B cell (primary cell): ENCODE results near the gene SH2D4B. TPM values are rescaled to one million over a fixed set of nuclear protein-coding genes. Genes with fewer than 3 reads are reported as not detected.

ENCODE experiments used
- ATAC-seq: fragments of 200-7000 bp; cut with Tn5 transposase; one replicate; pipeline ENCODE4 v1.10.0; 2021; ENCODE audit warnings: low read depth, mild to moderate bottlenecking, moderate number of reproducible peaks, moderate library complexity
- CTCF ChIA-PET: fragments of 350-600 bp; sonication (Branson Sonifier 250); formaldehyde crosslinking; loops from one replicate; lab custom pipeline; 2021; ENCODE audit warnings: antibody characterized with exemption, inconsistent platforms; lab: Charles Lee
- POLR2A ChIA-PET: fragments of 350-600 bp; sonication (Branson Sonifier 250); formaldehyde crosslinking; loops from one replicate; lab custom pipeline; 2021; ENCODE audit warnings: antibody characterized with exemption; lab: Charles Lee
- DNase-seq: peaks from one replicate; pipeline ENCODE4 v3.0.0; 2013
- H2AFZ ChIP-seq: 2 replicates; pipeline ENCODE4 v1.6.1; 2012; ENCODE audit warnings: mild to moderate bottlenecking, low read depth, low read length; ENCODE audit not compliant: insufficient read depth, poor library complexity, severe bottlenecking
- H3K27ac ChIP-seq, 2 donors: 1 replicate in 1 of 2; 2 replicates in 1 of 2; pipeline ENCODE4 v1.5.1; 2012 to 2013; ENCODE audit warnings: low read length in 2 of 2, mild to moderate bottlenecking in 2 of 2, moderate library complexity in 1 of 2
- H3K27me3 ChIP-seq, 4 experiments: fragments of 200-600 bp in 1 of 4; sonication (generic) in 1 of 4; replicated peaks in 1 of 4; 1 replicate in 2 of 4; 2 replicates in 2 of 4; pipeline versions ENCODE4 v1.6.1 to v1.7.0; 2013 to 2016; ENCODE audit warnings: low read length in 3 of 4, mild to moderate bottlenecking in 2 of 4, mixed read lengths in 1 of 4, moderate library complexity in 1 of 4; ENCODE audit not compliant: insufficient read depth in 4 of 4, control insufficient read depth in 3 of 4; ENCODE audit errors: control extremely low read depth in 1 of 4
- H3K36me3 ChIP-seq, 2 experiments: replicated peaks in 1 of 2; 1 replicate in 1 of 2; 2 replicates in 1 of 2; pipeline versions ENCODE4 v1.6.1 to v1.7.1; 2013; ENCODE audit warnings: low read length in 1 of 2; ENCODE audit not compliant: insufficient read depth in 2 of 2, control insufficient read depth in 1 of 2; ENCODE audit errors: control extremely low read depth in 1 of 2, extremely low read depth in 1 of 2
- H3K4me1 ChIP-seq, 2 donors: fragments of 200-600 bp in 1 of 2; sonication (generic) in 1 of 2; 1 replicate in 1 of 2; 2 replicates in 1 of 2; pipeline versions ENCODE4 v1.5.1 to v1.6.1; 2013 to 2017; ENCODE audit warnings: low read length in 2 of 2; ENCODE audit not compliant: control insufficient read depth in 2 of 2, insufficient read depth in 2 of 2
- H3K4me2 ChIP-seq: replicated peaks from 2 replicates; pipeline ENCODE3; 2012; ENCODE audit warnings: mild to moderate bottlenecking, low read depth, low read length; ENCODE audit not compliant: poor library complexity, severe bottlenecking
- H3K4me3 ChIP-seq, 5 experiments: fragments of 200-600 bp in 1 of 5; sonication (generic) in 1 of 5; 1 replicate in 3 of 5; 2 replicates in 2 of 5; pipeline versions ENCODE4 v1.5.1 to v1.7.0; 2011 to 2016; ENCODE audit warnings: low read length in 4 of 5, mild to moderate bottlenecking in 4 of 5, low read depth in 2 of 5, control low read depth in 1 of 5, moderate library complexity in 1 of 5; ENCODE audit not compliant: insufficient read depth in 1 of 5; ENCODE audit errors: control extremely low read depth in 1 of 5, extremely low read depth in 1 of 5
- H3K79me2 ChIP-seq: fragments of 200-600 bp; sonication (generic); one replicate; pipeline ENCODE4 v1.6.0; 2016; ENCODE audit warnings: low read length; ENCODE audit not compliant: control insufficient read depth, insufficient read depth
- H3K9ac ChIP-seq: fragments of 200-600 bp; sonication (generic); 2 replicates; pipeline ENCODE4 v1.6.1; 2017; ENCODE audit warnings: mild to moderate bottlenecking, low read length, moderate library complexity
- H3K9me3 ChIP-seq, 3 donors: one replicate each; pipeline versions ENCODE4 v1.6.1 to v1.7.1; 2013; ENCODE audit warnings: low read length in 2 of 3; ENCODE audit not compliant: control insufficient read depth in 2 of 3, insufficient read depth in 1 of 3; ENCODE audit errors: control extremely low read depth in 1 of 3
- H4K20me1 ChIP-seq: 2 replicates; pipeline ENCODE4 v1.6.0; 2012; ENCODE audit warnings: mild to moderate bottlenecking, low read length; ENCODE audit not compliant: insufficient read depth, control insufficient read depth, poor library complexity, severe bottlenecking
- H3K27ac Mint-ChIP-seq: one replicate; pipeline ENCODE4 v1.8.0; 2021; ENCODE audit warnings: mixed read lengths
- H3K27me3 Mint-ChIP-seq: one replicate; pipeline ENCODE4 v1.8.0; 2021; ENCODE audit warnings: mixed read lengths
- H3K4me1 Mint-ChIP-seq: one replicate; pipeline ENCODE4 v1.8.0; 2021; ENCODE audit warnings: mixed read lengths
- H3K4me3 Mint-ChIP-seq: one replicate; pipeline ENCODE4 v1.8.0; 2021; ENCODE audit warnings: mixed read lengths
- H3K9me3 Mint-ChIP-seq: one replicate; pipeline ENCODE4 v1.8.0; 2022; ENCODE audit warnings: mixed read lengths; ENCODE audit not compliant: insufficient read depth
- CTCF ChIP-seq: fragments of 200-600 bp; IDR thresholded peaks from one replicate; pipeline ENCODE4 v1.8.0; 2022; ENCODE audit warnings: antibody characterized with exemption, mild to moderate bottlenecking
- EZH2 ChIP-seq: IDR thresholded peaks from 2 replicates; pipeline ENCODE4 v1.6.1; 2012; ENCODE audit warnings: borderline replicate concordance, low read depth, mild to moderate bottlenecking, moderate library complexity, low read length; ENCODE audit not compliant: insufficient read depth, poor library complexity, severe bottlenecking
- WGBS: methylation state at CpG from one replicate; pipeline ENCODE4 v1.1.5; 2013; ENCODE audit warnings: missing lambda C conversion rate; ENCODE audit not compliant: insufficient coverage; 5-methylcytosine and 5-hydroxymethylcytosine counted together
- intact Hi-C: fragments of 100-400 bp; cut with micrococcal nuclease; formaldehyde crosslinking; loops from one replicate; pipeline ENCODE4 v1.10.0; 2022
- polyA plus RNA-seq: library from polyadenylated mRNA; depleted of rRNA; stranded (reverse); fragments of >200 nt; gene quantifications from 2 replicates; pipeline ENCODE4 v1.2.3, GENCODE V29; 2012
- total RNA-seq, 2 donors: library from RNA; stranded (reverse); fragments of 120-200 nt in 1 of 2; gene quantifications; 1 replicate in 1 of 2; 2 replicates in 1 of 2; pipeline versions ENCODE4 v1.2.3 to v1.2.4, GENCODE V29; 2013 to 2022

Gene SH2D4B
- total and polyA plus RNA-seq, 2 donors (not counting 1 experiment from before 2014, with no cell fraction given), result 0.09 to 0.22 TPM

GRCh38 chr10:80544316-80544953 lies 6.7 kb downstream of the SH2D4B start:
- Histone ChIP-seq H3K27ac (no peak overlapping the region), H3K4me2 (no peak overlapping the region), H3K9me3 (no peaks in the 10 kb centered on the region), H3K4me1 (peaks cover 28 to 29% of the 10 kb centered on the region in 2 donors), H4K20me1 (no peaks in the 10 kb centered on the region), H3K79me2 (no peaks in the 10 kb centered on the region), H3K9ac (no peak overlapping the region), H3K27me3 (peaks cover 0 to 5% (median 0%) of the 10 kb centered on the region in 4 experiments), H3K36me3 (no peaks in the 10 kb centered on the region), H2AFZ (no peak overlapping the region), H3K4me3 (no peak overlapping the region)
- Mint-ChIP-seq H3K27ac (peak overlapping the region; percentile 60), H3K4me3 (no peak overlapping the region), H3K4me1 (peaks cover 36% of the 10 kb centered on the region), H3K27me3 (no peaks in the 10 kb centered on the region), H3K9me3 (no peaks in the 10 kb centered on the region)
- no peak for DNase-seq
- no peak for TF ChIP-seq CTCF
- no peak for TF ChIP-seq EZH2
- ChIA-PET POLR2A (no interaction called here), CTCF (interaction anchor here (1.4 kb wide), 1 partner anchor 120 kb away, joined by 3 read pairs; no protein-coding TSS in a partner anchor)
- ATAC-seq, result no peak
- intact Hi-C loops, result no loop called here
- 72% methylated on average over 12 of the region's 12 CpGs for WGBS

- H3K4me3 Mint-ChIP-seq, result no peak overlapping the region
- no peak overlapping the region for H3K27ac ChIP-seq
- intact Hi-C loops, result no loop called here
- no peak overlapping the region for H2AFZ ChIP-seq
- no peak overlapping the region for H3K9ac ChIP-seq
- peaks cover 0 to 7% (median 0%) of the 10 kb centered on the region in 4 experiments for H3K27me3 ChIP-seq
- no peaks in the 10 kb centered on the region for H3K9me3 ChIP-seq
- TF ChIP-seq EZH2 (no peak), CTCF (no peak)
- no peaks in the 10 kb centered on the region for H3K79me2 ChIP-seq
- H3K4me1 ChIP-seq, result peaks cover 19% of the 10 kb centered on the region in 2 donors
- ChIA-PET CTCF (interaction anchor here (1.4 kb wide), 1 partner anchor 119 kb away, joined by 3 read pairs; no protein-coding TSS in a partner anchor), POLR2A (no interaction called here)
- no peak overlapping the region for H3K4me3 ChIP-seq
- peaks cover 26% of the 10 kb centered on the region for H3K4me1 Mint-ChIP-seq
- DNase-seq, result no peak
- no peaks in the 10 kb centered on the region for H3K9me3 Mint-ChIP-seq
- no peak overlapping the region for H3K4me2 ChIP-seq
- H3K27ac Mint-ChIP-seq, result no peak overlapping the region
- no peak for ATAC-seq
- no peaks in the 10 kb centered on the region for H3K27me3 Mint-ChIP-seq
- WGBS, result 96% methylated on average over 5 of the region's 7 CpGs
- H4K20me1 ChIP-seq, result no peaks in the 10 kb centered on the region
- no peaks in the 10 kb centered on the region for H3K36me3 ChIP-seq
These were observed 7.7 kb downstream of the SH2D4B start for GRCh38 chr10:80545258-80545881.
